NB4 (cell line): ENCODE data around the gene ZNF579.

ENCODE experiments used
- MYC ChIP-seq: IDR thresholded peaks from 2 replicates; pipeline ENCODE4 v1.6.1; 2011; ENCODE audit warnings: low read depth, low read length
- TF ChIP-seq, protein P1 (sequence below): IDR thresholded peaks from one replicate; pipeline ENCODE4 v1.5.1; 2012; ENCODE audit warnings: low read depth, low read length

GRCh38 chr19:55616395-55616875 lies 35.8 kb upstream of the ZNF579 start:
- no peak for TF ChIP-seq MYC
- TF ChIP-seq, protein P1, sequence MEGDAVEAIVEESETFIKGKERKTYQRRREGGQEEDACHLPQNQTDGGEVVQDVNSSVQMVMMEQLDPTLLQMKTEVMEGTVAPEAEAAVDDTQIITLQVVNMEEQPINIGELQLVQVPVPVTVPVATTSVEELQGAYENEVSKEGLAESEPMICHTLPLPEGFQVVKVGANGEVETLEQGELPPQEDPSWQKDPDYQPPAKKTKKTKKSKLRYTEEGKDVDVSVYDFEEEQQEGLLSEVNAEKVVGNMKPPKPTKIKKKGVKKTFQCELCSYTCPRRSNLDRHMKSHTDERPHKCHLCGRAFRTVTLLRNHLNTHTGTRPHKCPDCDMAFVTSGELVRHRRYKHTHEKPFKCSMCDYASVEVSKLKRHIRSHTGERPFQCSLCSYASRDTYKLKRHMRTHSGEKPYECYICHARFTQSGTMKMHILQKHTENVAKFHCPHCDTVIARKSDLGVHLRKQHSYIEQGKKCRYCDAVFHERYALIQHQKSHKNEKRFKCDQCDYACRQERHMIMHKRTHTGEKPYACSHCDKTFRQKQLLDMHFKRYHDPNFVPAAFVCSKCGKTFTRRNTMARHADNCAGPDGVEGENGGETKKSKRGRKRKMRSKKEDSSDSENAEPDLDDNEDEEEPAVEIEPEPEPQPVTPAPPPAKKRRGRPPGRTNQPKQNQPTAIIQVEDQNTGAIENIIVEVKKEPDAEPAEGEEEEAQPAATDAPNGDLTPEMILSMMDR, result no peak
